Hematopoietic multipotent progenitor cell treated with erythropoietin and hydrocortisone succinate and interleukin-3 and kit ligand, for 6 days (in vitro differentiated cells): Measurements from ENCODE around the gene OTULIN.

Experiments
- DNase-seq: peaks from one replicate; pipeline ENCODE4 v3.0.0-alpha.2; 2015

Gene OTULIN

DNA sequence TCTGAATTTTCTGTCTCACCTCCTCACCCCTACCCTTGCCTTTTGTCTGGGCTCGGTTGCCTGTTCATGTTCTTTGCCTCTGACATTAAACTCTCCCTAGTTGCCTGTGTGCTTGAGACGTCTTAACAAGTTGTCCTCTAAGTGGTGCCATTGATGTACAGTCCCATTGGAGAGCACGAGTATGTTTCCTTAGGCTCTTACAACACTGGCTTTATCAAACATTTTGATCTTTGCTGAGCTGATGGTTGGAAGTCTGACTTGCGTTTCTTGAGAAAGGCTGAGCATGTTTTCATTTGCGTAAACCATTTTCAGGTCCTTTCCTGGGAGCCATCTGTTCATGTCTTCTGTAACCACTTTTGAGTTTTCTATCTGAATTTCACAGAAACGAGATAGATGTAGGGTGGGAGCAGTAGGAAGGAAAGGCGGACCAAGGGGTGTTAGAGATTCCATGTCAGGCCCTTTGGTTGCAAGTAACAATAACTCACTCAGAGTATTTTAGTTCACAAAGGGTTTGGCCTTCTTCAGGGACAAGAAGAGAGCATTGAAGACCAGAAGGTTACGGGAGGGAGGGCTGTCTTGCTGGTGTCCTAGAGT, 35.4 kb downstream of the OTULIN start:
- peak; percentile 42 for DNase-seq

DNA sequence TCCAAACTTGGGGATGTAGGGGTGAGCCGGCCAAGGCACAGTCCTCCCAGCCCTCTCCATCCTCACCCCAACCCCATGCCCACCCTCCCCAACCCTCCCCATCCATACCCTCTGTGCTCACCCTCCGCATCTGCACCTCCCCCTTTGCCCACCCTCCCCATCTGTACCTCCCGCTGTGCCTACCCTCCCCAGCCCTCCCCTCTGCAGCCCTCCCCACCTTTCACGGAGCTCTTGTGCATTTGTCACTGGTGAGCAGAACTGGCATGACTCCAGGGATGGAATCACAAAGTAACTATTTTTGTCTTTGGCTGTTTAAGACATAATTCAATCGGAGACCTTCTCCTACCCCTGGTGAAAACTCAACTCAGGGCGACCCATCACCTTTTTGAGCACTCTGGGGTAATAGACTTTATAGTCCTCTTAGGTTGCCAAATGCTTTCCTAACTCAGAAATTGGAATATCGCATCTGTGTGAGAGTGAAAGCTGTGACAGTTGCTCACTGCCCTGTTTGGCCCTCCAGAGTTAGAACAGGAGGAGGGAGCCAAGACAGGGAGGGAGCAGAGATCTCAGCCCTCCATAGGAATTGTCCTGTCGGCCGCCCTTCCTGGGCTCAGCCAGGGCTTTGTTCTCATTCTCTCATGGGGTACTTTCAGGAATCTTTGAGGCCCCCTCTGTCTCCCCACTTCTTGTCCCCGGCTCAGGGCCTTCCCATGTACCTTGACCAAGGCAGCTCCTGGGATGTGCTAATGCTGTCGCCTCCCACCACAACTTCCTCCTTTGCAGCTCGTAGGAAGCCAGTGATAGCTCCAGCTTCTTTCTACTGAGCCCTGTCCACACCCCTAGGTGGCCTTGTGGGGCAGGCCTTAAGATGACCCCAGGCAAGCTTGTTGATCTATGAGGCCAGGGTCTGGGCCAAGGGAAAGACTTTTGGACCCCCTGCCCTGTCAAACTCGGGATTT, 36.2 kb downstream of the OTULIN start:
- peak; percentile 63 for DNase-seq

DNA sequence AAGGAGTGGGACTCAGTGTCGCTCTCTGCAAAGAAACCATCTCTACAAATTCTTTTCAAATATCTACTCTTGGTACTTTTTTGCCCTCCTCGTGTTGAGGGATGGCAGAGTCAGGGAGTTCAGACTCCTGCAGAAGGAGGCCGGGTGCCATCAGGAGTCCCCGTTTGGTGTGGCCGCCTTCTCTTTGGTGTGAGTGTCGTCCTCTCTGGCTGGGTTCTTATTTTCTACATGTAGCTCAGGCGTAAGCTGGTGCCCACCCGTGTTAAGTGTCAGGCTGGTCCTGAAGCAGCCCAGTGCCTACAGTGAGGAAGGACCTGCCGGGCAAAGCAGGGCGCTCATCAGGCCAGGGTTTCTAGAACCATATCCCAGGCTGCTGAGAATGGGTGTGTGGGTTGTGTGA, 37.0 kb downstream of the OTULIN start:
- no peak for DNase-seq

DNA sequence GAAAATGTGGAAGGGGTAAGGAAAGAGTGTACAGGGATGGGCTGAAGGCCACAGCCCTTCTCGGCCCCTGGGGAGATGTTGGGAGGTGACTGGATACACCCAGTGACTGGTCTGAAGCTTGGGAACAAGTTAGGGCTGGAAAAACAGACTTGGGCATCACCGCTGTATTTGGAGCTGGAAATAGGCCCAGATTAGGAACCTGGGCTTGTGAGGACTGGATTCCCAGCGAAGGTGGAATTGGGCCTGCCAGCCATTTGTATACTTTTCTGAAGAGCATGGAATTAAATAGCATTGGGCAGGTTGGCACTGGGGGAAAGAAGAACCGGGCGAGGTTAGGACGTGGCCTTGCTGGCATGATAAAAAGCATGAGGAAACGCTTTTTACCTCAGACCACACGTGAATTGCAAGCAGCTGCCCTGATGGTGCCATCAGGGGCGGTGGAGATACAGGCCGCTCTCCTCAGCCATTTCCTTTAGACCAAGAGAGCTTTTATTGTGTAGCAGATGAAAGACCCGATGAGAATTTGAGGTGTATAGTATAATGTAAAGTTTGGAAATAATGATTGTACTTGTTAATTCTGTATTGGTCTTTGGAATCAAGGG, 37.8 kb downstream of the OTULIN start:
- DNase-seq: peak; percentile 36

DNA sequence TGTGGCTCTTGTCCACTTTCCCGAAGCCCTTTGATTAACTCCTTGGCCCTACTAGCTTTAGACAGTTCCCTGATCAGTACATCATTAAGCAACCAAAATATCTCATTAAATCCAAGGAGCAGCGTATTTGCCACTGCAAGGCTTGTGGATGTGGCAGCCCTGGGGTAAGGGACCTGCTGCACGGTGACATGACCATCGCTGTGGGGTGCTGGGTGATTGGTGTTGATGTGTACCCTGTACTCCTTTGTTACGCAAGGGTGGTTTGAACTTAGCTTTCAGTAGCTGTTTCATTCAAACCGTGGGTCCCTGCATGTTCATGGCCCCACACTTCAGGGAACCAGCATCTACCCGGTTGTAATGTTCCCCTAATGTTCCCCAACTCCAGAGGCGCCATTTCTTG, 41.0 kb downstream of the OTULIN start:
- DNase-seq: no peak

DNA sequence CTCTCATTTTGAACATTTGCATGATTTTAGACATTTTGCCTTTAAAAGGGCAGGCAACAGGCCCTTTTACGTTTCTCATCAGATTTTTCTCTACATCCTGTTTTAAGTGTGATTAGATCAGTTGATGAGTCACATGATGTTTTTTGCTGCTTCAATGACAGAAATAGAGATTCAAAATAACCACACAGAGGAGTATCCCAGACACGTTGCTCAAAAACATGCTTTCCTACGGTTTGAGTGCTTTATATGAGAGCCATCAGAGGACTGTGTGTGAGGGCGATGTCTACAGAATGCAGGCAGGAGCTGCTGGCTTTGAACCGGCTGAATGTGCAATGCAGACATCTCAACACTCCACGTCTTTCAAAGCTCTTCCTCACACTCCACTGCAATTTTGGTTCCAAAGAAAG, 42.1 kb downstream of the OTULIN start:
- DNase-seq: peak; percentile 53

DNA sequence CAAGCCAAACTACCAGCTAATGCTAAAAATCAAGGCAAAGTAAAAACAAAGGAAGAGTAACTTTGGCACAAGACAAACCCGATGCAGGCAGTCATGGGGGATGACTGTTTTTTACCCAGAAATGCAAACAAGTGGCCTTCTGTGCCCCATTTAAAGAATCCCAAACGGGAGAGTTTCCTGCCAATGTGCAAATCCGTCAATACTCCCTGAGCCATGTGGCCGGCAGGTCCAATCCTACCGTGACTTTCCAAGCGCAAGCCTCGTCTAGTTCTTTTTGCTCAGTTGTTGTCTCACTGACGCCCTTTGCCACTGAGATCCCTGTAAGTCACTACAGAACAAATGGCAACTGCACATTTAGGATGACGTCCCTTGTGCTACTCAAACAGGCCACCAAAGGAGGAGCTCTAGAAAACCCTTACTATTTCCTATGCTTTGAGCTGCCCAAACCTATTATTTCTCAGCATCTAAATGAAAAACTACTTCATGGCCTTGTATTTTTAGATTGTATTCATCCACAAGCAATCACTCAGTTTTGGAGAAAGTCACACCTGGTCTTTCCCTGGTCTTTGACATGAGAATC, 43.4 kb downstream of the OTULIN start:
- no peak for DNase-seq

DNA sequence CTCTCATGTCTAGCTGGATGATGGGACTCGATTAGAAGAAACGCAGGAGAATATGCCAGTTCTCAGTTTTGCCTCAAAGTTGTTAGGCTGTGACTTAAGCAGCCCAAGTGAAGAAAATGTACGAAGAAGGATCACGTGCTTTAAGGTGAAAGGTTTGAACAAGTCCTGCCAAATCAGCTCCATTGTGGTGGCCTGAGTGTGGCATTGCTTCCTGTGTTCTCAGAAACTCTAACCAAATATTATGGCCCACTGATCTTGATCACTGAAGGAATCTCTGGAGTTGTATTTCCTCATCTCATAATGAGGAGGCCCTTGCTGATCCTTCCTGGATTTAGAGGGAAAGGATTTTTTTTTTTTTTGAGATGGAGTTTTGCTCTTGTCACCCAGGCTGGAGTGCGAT, 44.0 kb downstream of the OTULIN start:
- no peak for DNase-seq

DNA sequence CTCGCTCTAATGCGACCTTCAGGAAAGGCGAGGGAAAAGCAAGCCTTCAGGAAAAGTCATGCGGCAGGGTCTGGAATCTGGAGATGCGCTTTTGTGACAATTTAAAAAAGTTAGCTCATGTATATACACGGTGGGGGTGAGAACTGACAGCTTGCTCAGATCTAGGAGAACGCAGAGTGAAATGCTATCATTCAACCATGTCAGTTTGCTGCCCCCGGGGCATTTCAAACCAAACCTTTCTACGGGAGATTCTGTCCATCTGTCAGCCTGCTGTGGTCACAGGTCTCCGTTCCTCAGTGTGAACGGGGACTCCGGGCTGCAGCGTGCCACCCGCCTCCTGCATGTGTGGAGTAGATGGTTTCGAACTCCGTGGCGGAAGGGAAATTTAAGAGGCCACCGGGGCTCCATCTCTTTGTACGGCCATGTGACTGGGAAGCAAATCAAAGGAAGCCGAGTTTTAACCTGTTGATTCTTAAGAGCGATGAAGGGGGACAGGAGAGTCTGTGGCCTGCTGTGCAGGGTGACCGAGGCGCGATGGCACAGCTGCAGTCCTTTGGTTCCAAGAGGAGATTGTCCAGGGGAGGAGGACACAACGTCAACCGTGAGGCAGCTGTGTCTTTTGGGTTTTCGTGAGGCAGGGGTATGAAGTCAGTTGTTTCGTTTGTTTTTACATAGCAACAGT, 45.9 kb downstream of the OTULIN start:
- DNase-seq: no peak

DNA sequence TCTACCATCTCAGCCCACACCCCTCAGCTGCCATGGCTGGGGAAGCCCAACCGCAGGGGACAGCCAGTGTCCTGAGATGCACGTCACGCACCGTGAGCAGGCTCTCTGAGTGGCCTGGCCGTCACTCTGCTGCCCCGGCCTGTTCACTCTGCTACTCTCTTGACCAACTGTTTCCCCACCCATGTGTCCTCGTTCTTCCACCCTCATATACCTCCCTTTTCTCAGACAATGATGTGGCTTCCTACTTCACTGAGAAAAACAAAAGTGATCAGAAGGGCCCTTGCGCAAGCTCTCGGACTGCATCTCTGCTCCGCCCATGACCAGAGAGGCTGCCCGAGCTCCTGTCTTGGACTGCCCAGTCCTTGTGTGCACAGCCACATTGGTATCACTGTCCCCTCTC, 47.6 kb downstream of the OTULIN start:
- no peak for DNase-seq

DNA sequence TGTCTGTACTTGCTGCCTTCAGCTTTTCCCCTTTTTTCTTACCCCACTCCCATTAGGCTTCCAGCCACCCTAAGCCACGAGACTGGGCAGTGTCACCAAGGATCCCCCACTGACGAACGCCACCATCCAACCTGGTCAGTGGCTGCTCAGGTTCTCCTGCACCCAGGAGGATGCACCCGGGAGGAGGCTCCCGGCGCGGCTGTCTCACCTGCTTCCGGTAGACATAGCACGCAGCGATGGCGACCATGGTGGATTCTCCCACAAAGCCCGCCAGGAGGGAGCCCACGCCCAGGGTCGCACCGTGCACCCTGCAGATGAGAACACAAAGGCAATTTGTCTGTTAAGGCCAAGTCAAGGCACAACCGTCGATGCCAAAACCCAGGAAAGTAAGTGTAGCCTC, 48.1 kb downstream of the OTULIN start:
- DNase-seq: no peak

DNA sequence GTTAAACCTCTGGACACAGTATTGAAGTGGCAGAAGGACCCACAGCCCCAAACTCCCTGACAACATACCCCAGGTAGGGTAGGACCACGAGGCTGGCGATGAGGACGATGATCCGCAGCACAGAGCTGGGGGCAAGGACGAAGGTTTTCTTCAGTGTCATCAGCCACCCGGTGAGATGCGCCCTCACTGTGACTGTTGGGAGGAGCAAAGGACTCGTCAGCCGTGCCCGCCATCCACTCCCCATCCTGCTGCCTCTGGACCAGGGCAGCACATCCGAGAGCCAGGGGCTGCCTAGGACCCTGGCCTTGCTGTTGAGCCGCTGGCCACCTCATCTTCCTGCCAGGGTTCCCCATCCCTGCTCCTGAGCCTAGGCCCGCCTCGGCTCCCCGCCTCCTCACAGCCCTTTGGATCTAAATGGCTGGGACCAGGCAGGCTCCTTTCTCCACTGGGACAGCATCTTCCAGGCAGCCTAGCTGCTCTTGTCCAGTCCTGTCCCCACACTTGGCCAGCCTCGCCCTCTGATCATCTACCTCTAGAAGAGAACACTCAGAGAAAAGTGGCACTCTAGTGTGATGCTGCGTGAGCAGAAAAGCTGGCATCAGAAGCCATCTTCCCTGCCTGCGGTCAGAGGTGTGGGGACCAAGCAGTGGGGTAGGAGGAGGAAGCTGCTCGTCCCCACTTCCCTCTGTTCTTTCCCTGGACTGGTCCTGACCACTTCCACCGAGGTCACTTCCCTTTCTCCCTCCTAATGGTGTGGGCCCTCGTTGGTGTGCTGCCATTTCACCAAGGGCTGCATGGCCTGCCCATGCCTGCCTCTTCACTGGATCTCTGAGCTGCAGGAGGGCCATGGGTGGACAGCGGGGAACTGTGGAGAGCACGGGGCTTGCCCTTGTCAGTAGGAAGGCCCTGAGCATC, 49.2 kb downstream of the OTULIN start:
- DNase-seq: no peak

DNA sequence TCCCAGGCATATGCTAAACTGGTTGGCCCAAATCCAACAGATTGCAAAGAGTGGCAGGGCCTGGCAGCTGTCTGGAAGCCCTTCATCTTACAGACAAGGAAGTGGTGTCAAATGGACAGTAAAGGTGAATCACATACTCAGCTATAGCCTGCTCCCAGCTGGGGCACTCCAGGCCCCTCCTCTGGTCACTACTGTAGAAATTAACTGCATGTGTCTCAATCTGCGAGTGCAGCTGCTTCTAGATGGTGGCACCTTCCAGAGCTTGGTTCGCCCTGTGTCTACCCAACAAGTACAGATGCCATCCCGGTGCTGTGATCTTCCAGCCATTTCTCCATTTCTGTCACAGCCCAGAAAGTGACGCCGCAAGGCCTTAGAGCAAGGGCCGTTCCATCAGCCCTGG, 50.2 kb downstream of the OTULIN start:
- DNase-seq: no peak

DNA sequence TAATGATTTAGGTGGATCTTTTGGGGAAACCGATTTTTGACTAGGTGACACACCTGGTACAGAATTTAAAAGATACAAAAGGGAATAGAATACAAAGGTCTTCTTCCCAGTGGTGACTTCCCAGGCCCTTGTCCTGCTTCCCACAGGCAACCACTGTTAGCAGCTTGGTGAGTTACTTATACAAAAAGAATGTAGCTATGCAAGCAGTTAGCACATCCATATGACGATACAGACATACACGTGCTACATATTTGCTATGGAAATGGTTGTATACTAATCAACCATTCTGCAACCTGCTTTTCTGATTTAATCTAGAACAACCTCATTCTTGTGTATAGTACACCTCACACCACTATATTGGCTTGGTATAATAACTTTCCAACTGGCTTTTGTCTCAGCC, 51.0 kb downstream of the OTULIN start:
- DNase-seq: no peak

DNA sequence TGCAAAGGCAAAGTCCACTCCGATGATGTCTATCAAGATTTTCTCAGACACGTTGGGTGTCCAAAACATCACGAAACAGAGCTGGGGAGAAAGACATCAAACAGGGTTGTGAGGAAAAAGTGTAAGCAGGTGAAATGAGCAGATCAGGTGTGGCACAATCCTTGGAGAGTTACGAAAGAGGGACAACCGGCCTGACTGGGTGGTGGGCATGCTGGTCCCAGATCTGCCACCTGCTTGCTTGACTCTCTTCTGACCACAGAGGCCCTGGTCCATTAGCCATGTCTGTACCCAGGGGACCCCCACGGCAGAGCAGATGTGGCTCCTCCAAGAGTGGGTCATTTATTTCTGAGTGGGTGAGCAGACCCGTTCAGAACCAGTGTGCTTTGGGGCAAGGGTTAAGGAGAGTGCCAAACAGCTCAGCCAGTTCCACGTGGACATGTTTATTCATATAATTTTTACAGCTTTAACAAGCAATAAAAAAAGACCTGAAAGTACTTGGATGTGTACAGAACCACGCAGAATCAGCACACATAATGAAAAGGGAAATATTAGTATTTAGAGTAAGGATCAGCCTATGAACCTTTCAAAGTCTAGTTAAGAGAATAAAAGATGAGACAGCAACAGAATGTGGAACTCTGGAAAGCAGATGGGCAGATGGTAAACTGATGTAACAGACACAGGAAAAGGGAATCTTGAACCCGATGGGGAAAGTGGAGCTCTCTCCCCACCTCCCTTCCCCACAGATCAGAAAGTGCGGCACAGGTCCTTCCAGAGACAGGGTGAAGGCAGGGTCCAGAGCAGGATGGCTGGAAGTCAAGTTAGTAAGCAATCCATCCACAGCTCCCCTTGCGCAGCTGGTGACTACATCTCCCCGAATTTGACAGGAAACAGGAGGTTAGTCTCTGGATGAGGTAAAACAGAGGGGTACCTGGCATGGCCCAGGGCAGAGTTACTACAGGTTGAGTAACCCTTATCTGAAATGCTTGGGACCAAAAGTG, 52.5 kb downstream of the OTULIN start:
- no peak for DNase-seq

DNA sequence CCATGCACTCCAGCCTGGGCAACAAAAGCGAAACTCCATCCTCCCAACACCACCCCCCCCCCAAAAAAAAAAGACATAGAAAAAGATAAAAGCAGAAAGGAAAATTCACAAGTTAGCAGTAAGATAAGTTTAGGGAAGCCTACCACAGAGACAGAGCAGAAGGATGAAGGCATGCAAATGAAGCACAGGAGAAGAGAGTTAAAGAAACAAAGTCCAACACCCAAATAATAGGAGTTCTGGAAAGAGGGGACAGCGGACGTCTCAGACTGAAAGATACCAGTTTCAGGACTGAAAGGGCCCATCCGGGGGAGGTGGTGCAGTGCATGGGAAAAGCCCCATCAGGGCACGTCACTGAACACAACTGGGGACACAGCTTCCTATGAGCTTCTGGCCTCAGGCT, 54.3 kb downstream of the OTULIN start:
- no peak for DNase-seq

DNA sequence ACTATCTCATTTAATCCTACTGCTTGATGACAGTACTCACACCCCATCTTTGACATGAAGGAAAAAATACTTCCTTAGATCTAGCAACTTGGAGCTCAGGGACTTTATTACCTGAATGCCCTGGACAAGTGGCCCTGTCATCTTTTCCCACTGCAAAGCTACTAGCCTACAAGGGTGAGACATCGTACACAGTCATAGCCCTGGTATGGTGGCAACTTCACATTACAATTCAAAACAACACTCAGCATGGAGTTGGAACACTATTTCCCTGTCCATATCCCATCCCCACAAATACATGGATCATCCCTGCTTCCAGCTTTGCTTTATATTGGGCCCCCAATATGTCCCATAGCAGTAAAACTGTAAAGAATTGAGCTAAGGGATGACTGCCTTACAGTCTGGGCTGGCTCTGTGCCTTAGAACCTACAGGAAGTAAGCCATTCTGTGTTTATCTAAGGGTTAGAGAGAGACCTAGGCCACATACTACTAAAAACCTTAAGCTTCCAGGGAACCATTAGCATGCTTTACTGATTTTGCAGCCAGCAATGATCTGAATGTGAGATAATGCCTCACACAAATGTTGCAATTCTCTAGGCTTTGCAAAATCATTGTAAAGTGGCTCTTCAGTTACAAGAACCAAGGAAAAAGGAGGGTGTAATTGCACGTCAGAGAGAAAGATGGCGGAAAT, 55.9 kb downstream of the OTULIN start:
- peak; percentile 47 for DNase-seq

DNA sequence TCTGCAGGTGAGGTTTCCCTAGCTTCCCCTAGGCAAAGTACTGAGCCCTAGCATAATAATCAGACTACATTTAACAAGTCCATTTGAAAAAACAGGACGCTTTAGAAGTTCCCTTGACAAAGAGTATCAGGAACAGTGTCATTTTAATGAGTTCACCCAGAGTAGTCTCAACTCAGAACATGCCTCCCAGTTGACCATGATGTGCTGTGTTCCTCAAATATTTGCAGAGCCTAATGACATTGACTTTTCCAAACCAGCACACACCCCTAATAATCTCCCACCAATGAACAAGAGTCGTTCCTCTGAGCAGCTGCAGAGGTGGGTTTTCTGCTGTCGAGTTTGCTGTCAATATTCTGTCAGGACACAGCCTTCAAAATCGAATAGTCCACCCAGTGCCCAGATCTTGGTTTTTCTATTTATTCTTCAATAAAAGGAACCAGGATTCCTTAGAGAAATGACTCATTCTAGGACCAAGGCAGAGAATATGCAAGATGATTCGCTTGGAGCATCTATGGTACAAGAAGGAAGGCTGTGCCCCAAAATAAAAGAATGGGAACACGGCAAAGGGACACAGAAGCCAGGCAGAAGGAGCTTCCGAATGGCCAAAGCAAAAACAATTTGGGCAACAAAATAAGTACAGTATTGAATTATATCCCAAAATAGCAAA, 57.6 kb downstream of the OTULIN start:
- DNase-seq: no peak

DNA sequence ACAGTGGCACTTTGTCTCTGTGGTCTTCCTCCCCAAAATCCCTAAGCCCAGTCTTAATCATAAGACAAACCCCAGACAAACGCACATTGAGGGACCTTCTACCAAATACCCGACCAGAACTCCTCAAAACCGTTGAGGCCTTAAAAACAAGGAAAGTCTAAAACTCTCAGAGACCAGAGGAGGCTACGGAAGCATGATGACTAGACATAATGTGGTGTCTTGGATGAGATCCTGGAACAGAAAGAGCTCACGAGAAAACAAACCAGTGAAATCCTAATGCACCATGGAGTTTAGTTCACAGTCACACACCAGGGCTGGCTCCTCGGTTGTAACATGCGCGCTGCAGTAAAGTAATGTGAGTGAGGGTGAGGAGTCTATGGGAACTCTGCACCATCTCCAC, 58.4 kb downstream of the OTULIN start:
- DNase-seq: no peak
